ENCODE results near the gene USP48.
"Not testable (repeated sequence)": the region's sequence is repeated elsewhere in the genome, so short reads cannot be mapped to it uniquely, and the experiment has no call there.

Gene USP48

GRCh38 chr1:21631590-21631943 is 151.4 kb downstream of the USP48 start:
- not testable (repeated sequence) for H3K27me3 Mint-ChIP-seq (ENCODE audit: low read depth)

GRCh38 chr1:21630571-21631343 is 152.2 kb downstream of the USP48 start:
- Mint-ChIP-seq H3K27ac (no peak overlapping the region), H3K4me3 (no peak overlapping the region), H3K9me3 (no peaks in the 10 kb centered on the region), H3K4me1 (ENCODE audit: low read depth) (no peaks in the 10 kb centered on the region), H3K27me3 (ENCODE audit: low read depth) (peaks cover 2% of the 10 kb centered on the region), H3K36me3 (ENCODE audit: low read depth) (no peaks in the 10 kb centered on the region)
- DNase-seq (ENCODE audit: low spot score), result no peak

More at GRCh38 chr1:21631590-21631943, 151.4 kb downstream of the USP48 start:
- not testable (repeated sequence) for H3K27ac Mint-ChIP-seq; H3K4me1 Mint-ChIP-seq (ENCODE audit: low read depth); H3K9me3 Mint-ChIP-seq; DNase-seq (ENCODE audit: low spot score); H3K4me3 Mint-ChIP-seq; H3K36me3 Mint-ChIP-seq (ENCODE audit: low read depth)

GRCh38 chr1:21629971-21630370 is 153.0 kb downstream of the USP48 start:
- H3K27me3 Mint-ChIP-seq (ENCODE audit: low read depth), result peaks cover 2% of the 10 kb centered on the region
- no peak overlapping the region for H3K4me3 Mint-ChIP-seq
- no peak overlapping the region for H3K27ac Mint-ChIP-seq
- no peaks in the 10 kb centered on the region for H3K36me3 Mint-ChIP-seq (ENCODE audit: low read depth)
- no peaks in the 10 kb centered on the region for H3K9me3 Mint-ChIP-seq
- H3K4me1 Mint-ChIP-seq (ENCODE audit: low read depth), result no peaks in the 10 kb centered on the region
- DNase-seq (ENCODE audit: low spot score), result no peak

GRCh38 chr1:21628798-21629393 is 154.1 kb downstream of the USP48 start:
- Mint-ChIP-seq H3K36me3 (ENCODE audit: low read depth) (no peaks in the 10 kb centered on the region), H3K27me3 (ENCODE audit: low read depth) (peaks cover 2% of the 10 kb centered on the region), H3K4me1 (ENCODE audit: low read depth) (no peaks in the 10 kb centered on the region), H3K4me3 (no peak overlapping the region), H3K27ac (no peak overlapping the region), H3K9me3 (no peaks in the 10 kb centered on the region)
- no peak for DNase-seq (ENCODE audit: low spot score)
